GM23338 (cell line): ENCODE results near the gene EFR3B. TPM values are rescaled to one million over a fixed set of nuclear protein-coding genes. Genes with fewer than 3 reads are reported as not detected.
A peak's percentile ranks its signal among the peaks of the same experiment; 100 is the strongest.

ENCODE experiments used
- ATAC-seq: fragments of 200-7000 bp; cut with Tn5 transposase; 3 replicates; pipeline ENCODE4 v1.9.1; 2020
- DNase-seq: peaks from one replicate; pipeline ENCODE4 v3.0.0-alpha.2; 2015; ENCODE audit warnings: low spot score
- H2AFZ ChIP-seq: fragments of 200-600 bp; sonication (generic); 2 replicates; pipeline ENCODE4 v1.8.0; 2016; ENCODE audit warnings: antibody characterized with exemption, mild to moderate bottlenecking, moderate library complexity
- H3F3A ChIP-seq: fragments of 200-600 bp; sonication (generic); replicated peaks from 2 replicates; pipeline ENCODE4 v1.8.0; 2017; ENCODE audit warnings: antibody characterized with exemption, mixed run types, low read depth
- H3K27ac ChIP-seq: fragments of 200-600 bp; sonication (generic); 2 replicates; pipeline ENCODE4 v1.6.1; 2016; ENCODE audit warnings: low read depth
- H3K27me3 ChIP-seq: fragments of 200-600 bp; sonication (generic); 2 replicates; pipeline ENCODE4 v1.8.0; 2016; ENCODE audit warnings: mild to moderate bottlenecking, mixed run types, moderate library complexity; ENCODE audit not compliant: insufficient read depth
- H3K36me3 ChIP-seq: fragments of 200-600 bp; sonication (generic); 2 replicates; pipeline ENCODE4 v1.8.0; 2016; ENCODE audit warnings: mild to moderate bottlenecking; ENCODE audit not compliant: insufficient read depth
- H3K4me1 ChIP-seq: fragments of 200-600 bp; sonication (generic); 2 replicates; pipeline ENCODE4 v1.8.0; 2016; ENCODE audit warnings: mild to moderate bottlenecking, moderate library complexity; ENCODE audit not compliant: insufficient read depth
- H3K4me2 ChIP-seq: fragments of 200-600 bp; sonication (generic); 2 replicates; pipeline ENCODE4 v1.7.1; 2017; ENCODE audit warnings: mixed run types
- H3K4me3 ChIP-seq: fragments of 200-600 bp; sonication (generic); 2 replicates; pipeline ENCODE4 v1.6.1; 2016; ENCODE audit warnings: mixed run types
- H3K79me2 ChIP-seq: fragments of 200-600 bp; sonication (generic); replicated peaks from 2 replicates; pipeline ENCODE4 v1.8.0; 2017; ENCODE audit warnings: mild to moderate bottlenecking; ENCODE audit not compliant: insufficient read depth
- H3K9me2 ChIP-seq: fragments of 200-600 bp; sonication (generic); 2 replicates; pipeline ENCODE4 v1.8.0; 2017; ENCODE audit not compliant: insufficient read depth
- H4K20me1 ChIP-seq: fragments of 200-600 bp; sonication (generic); replicated peaks from 2 replicates; pipeline ENCODE4 v1.8.0; 2017; ENCODE audit warnings: mild to moderate bottlenecking; ENCODE audit not compliant: insufficient read depth
- H3K27ac Mint-ChIP-seq: 2 replicates; pipeline ENCODE4 v1.8.0; 2020; ENCODE audit warnings: inconsistent platforms, mild to moderate bottlenecking, moderate library complexity, mixed read lengths
- H3K27me3 Mint-ChIP-seq: 3 replicates; pipeline ENCODE4 v1.8.0; 2022; ENCODE audit warnings: low read depth, mild to moderate bottlenecking, moderate library complexity, mixed read lengths, inconsistent platforms; ENCODE audit not compliant: insufficient read depth, poor library complexity
- H3K36me3 Mint-ChIP-seq: 3 replicates; pipeline ENCODE4 v1.8.0; 2021; ENCODE audit warnings: low read depth, mild to moderate bottlenecking, inconsistent platforms, moderate library complexity, mixed read lengths
- H3K4me1 Mint-ChIP-seq: 3 replicates; pipeline ENCODE4 v1.8.0; 2020; ENCODE audit warnings: mild to moderate bottlenecking, inconsistent platforms, mixed read lengths
- H3K4me3 Mint-ChIP-seq: 3 replicates; pipeline ENCODE4 v1.8.0; 2021; ENCODE audit warnings: moderate library complexity, mild to moderate bottlenecking, inconsistent platforms, mixed read lengths
- H3K9me3 Mint-ChIP-seq: 3 replicates; pipeline ENCODE4 v1.8.0; 2020; ENCODE audit warnings: moderate library complexity, mild to moderate bottlenecking, inconsistent platforms, mixed read lengths
- CREB1 ChIP-seq: fragments of 250-450 bp; sonication (Bioruptor Pico); IDR thresholded peaks from 2 replicates; pipeline ENCODE4 v1.5.0; 2020; ENCODE audit warnings: low read depth, mild to moderate bottlenecking, moderate library complexity
- CTCF ChIP-seq, 2 experiments: fragments of 200-600 bp in 1 of 2; sonication (generic) in 1 of 2; conservative IDR thresholded peaks; 2 replicates each; pipeline versions ENCODE4 v1.5.1 to v1.6.1; 2016 to 2017; ENCODE audit warnings: antibody characterized with exemption in 2 of 2, low read depth in 2 of 2, mild to moderate bottlenecking in 2 of 2, moderate library complexity in 1 of 2
- ETS1 ChIP-seq: IDR thresholded peaks from 2 replicates; pipeline ENCODE4 v1.6.1; 2016; ENCODE audit warnings: antibody characterized with exemption
- EZH2 ChIP-seq: fragments of 200-600 bp; sonication (generic); IDR thresholded peaks from one replicate; pipeline ENCODE4 v1.8.0; 2017; ENCODE audit warnings: antibody characterized with exemption, mild to moderate bottlenecking, low read depth; ENCODE audit not compliant: unreplicated experiment
- EZH2phosphoT487 ChIP-seq: fragments of 200-600 bp; sonication (generic); IDR thresholded peaks from one replicate; pipeline ENCODE4 v1.8.1; 2018; ENCODE audit warnings: antibody characterized with exemption; ENCODE audit not compliant: unreplicated experiment
- JUNB ChIP-seq: IDR thresholded peaks from one replicate; pipeline ENCODE4 v1.6.1; 2016; ENCODE audit warnings: antibody characterized with exemption; ENCODE audit not compliant: unreplicated experiment
- NANOG ChIP-seq: IDR thresholded peaks from 2 replicates; pipeline ENCODE4 v1.6.1; 2016; ENCODE audit warnings: antibody characterized with exemption, borderline replicate concordance
- POLR2AphosphoS5 ChIP-seq: IDR thresholded peaks from 2 replicates; pipeline ENCODE4 v1.6.1; 2016; ENCODE audit warnings: antibody characterized with exemption, low read depth
- REST ChIP-seq: IDR thresholded peaks from one replicate; pipeline ENCODE4 v1.6.1; 2018; ENCODE audit warnings: antibody characterized with exemption; ENCODE audit not compliant: unreplicated experiment
- ZNF114 ChIP-seq: fragments of 250-450 bp; sonication (Bioruptor Pico); IDR thresholded peaks from 2 replicates; pipeline ENCODE4 v1.5.0; 2020; ENCODE audit warnings: mild to moderate bottlenecking, moderate library complexity
- ZNF331 ChIP-seq: fragments of 250-450 bp; sonication (Bioruptor Pico); IDR thresholded peaks from 2 replicates; pipeline ENCODE4 v1.5.0; 2020; ENCODE audit warnings: low read depth, mild to moderate bottlenecking, moderate library complexity
- ZNF462 ChIP-seq: fragments of 250-450 bp; sonication (Bioruptor Pico); IDR thresholded peaks from 2 replicates; pipeline ENCODE4 v1.5.0; 2020; ENCODE audit warnings: mild to moderate bottlenecking, moderate library complexity
- polyA plus RNA-seq: library from polyadenylated mRNA; unstranded; fragments of >200 nt; fragmentation: Nextera tagmentation; extraction: Ambion mirVana; gene quantifications from 2 replicates; pipeline ENCODE4 v1.2.1, GENCODE V29; 2016
- total RNA-seq: library from RNA; depleted of rRNA; stranded (reverse); fragments of >200 nt; shearing (Covaris generic); gene quantifications from 2 replicates; pipeline ENCODE4 v1.2.3, GENCODE V29; 2014

The EFR3B gene
- total and polyA plus RNA-seq, 2 experiments from 2014 or later = 3.3 to 10.7 TPM

GRCh38 chr2:24994146-24994724, 47.6 kb upstream of the EFR3B start:
- Mint-ChIP-seq H3K4me3 (no peak overlapping the region), H3K9me3 (no peaks in the 10 kb centered on the region; the same call in 2 of the 3 replicates), H3K36me3 (no peaks in the 10 kb centered on the region), H3K4me1 (no peaks in the 10 kb centered on the region), H3K27me3 (no peaks in the 10 kb centered on the region), H3K27ac (no peak overlapping the region)
- Histone ChIP-seq H3K4me2 (no peak overlapping the region), H3K36me3 (no peaks in the 10 kb centered on the region), H2AFZ (peak overlapping the region; percentile 8; the same call in 1 of the 2 replicates), H3K27me3 (no peaks in the 10 kb centered on the region), H3K9me2 (no peaks in the 10 kb centered on the region; the same call in 1 of the 2 replicates), H4K20me1 (no peaks in the 10 kb centered on the region), H3K4me1 (no peaks in the 10 kb centered on the region), H3K4me3 (no peak overlapping the region), H3F3A (no peaks in the 10 kb centered on the region), H3K79me2 (no peaks in the 10 kb centered on the region), H3K27ac (no peak overlapping the region)
- no peak for DNase-seq
- no peak for ATAC-seq
- TF ChIP-seq REST = no peak
- no peak for TF ChIP-seq EZH2
- TF ChIP-seq ETS1 = no peak
- no peak for TF ChIP-seq ZNF462 (CRISPR knock-in tag)
- TF ChIP-seq POLR2AphosphoS5 = no peak
- no peak for TF ChIP-seq ZNF114 (CRISPR knock-in tag)
- no peak for TF ChIP-seq ZNF331 (CRISPR knock-in tag)
- no peak for TF ChIP-seq EZH2phosphoT487
- TF ChIP-seq JUNB = no peak
- TF ChIP-seq CREB1 (CRISPR knock-in tag) = no peak
- no peak for TF ChIP-seq NANOG
- TF ChIP-seq CTCF (conservative IDR thresholded peaks at IDR 0.05; ENCODE audit: low read depth in 2 of 2) = no peak
